ENCODE results near the gene CBX5.

The CBX5 gene

GRCh38 chr12:54265364-54265812 lies 14.5 kb downstream of the CBX5 start:
- no peak overlapping the region for H3K27ac Mint-ChIP-seq
- H3K4me3 Mint-ChIP-seq, result no peak overlapping the region
- H3K27me3 Mint-ChIP-seq, result no peaks in the 10 kb centered on the region
- H3K4me1 Mint-ChIP-seq (ENCODE audit: low read depth), result peaks cover 20% of the 10 kb centered on the region
- H3K36me3 Mint-ChIP-seq (ENCODE audit: low read depth), result no peaks in the 10 kb centered on the region
- intact Hi-C loops (cut with micrococcal nuclease), result no loop called here
- no peaks in the 10 kb centered on the region for H3K9me3 Mint-ChIP-seq

GRCh38 chr12:54262403-54262925 lies 17.5 kb downstream of the CBX5 start:
- Mint-ChIP-seq H3K4me3 (no peak overlapping the region), H3K27me3 (no peaks in the 10 kb centered on the region), H3K4me1 (ENCODE audit: low read depth) (peaks cover 33% of the 10 kb centered on the region), H3K9me3 (no peaks in the 10 kb centered on the region), H3K36me3 (ENCODE audit: low read depth) (peaks cover 3% of the 10 kb centered on the region), H3K27ac (peak overlapping the region; percentile 49)
- intact Hi-C loops (cut with micrococcal nuclease), result no loop called here

- Mint-ChIP-seq H3K27me3 (no peaks in the 10 kb centered on the region), H3K4me3 (no peak overlapping the region), H3K36me3 (ENCODE audit: low read depth) (peaks cover 8% of the 10 kb centered on the region), H3K4me1 (ENCODE audit: low read depth) (peaks cover 37% of the 10 kb centered on the region), H3K9me3 (no peaks in the 10 kb centered on the region), H3K27ac (peak overlapping the region; percentile 49)
- intact Hi-C loops (cut with micrococcal nuclease), result no loop called here
These were observed 18.0 kb downstream of the CBX5 start for GRCh38 chr12:54261815-54262402.

GRCh38 chr12:54259194-54260011 lies 20.5 kb downstream of the CBX5 start:
- intact Hi-C loops (cut with micrococcal nuclease), result no loop called here
- H3K9me3 Mint-ChIP-seq, result no peaks in the 10 kb centered on the region
- no peak overlapping the region for H3K4me3 Mint-ChIP-seq
- H3K4me1 Mint-ChIP-seq (ENCODE audit: low read depth), result peaks cover 37% of the 10 kb centered on the region
- H3K27ac Mint-ChIP-seq, result no peak overlapping the region
- no peaks in the 10 kb centered on the region for H3K27me3 Mint-ChIP-seq
- peaks cover 31% of the 10 kb centered on the region for H3K36me3 Mint-ChIP-seq (ENCODE audit: low read depth)

GRCh38 chr12:54258201-54258681 lies 21.7 kb downstream of the CBX5 start:
- Mint-ChIP-seq H3K27ac (no peak overlapping the region), H3K27me3 (no peaks in the 10 kb centered on the region), H3K9me3 (no peaks in the 10 kb centered on the region), H3K4me3 (no peak overlapping the region), H3K36me3 (ENCODE audit: low read depth) (peaks cover 39% of the 10 kb centered on the region), H3K4me1 (ENCODE audit: low read depth) (peaks cover 37% of the 10 kb centered on the region)
- intact Hi-C loops (cut with micrococcal nuclease), result no loop called here

GRCh38 chr12:54257332-54257731 lies 22.6 kb downstream of the CBX5 start:
- Mint-ChIP-seq H3K4me1 (ENCODE audit: low read depth) (peaks cover 33% of the 10 kb centered on the region), H3K4me3 (no peak overlapping the region), H3K27me3 (no peaks in the 10 kb centered on the region), H3K9me3 (no peaks in the 10 kb centered on the region), H3K27ac (peak overlapping the region; percentile 53), H3K36me3 (ENCODE audit: low read depth) (peaks cover 47% of the 10 kb centered on the region)
- intact Hi-C loops (cut with micrococcal nuclease), result no loop called here

GRCh38 chr12:54253240-54253639 lies 26.7 kb downstream of the CBX5 start:
- intact Hi-C loops (cut with micrococcal nuclease), result no loop called here
- Mint-ChIP-seq H3K4me3 (no peak overlapping the region), H3K36me3 (ENCODE audit: low read depth) (peaks cover 69% of the 10 kb centered on the region), H3K27ac (no peak overlapping the region), H3K9me3 (no peaks in the 10 kb centered on the region), H3K27me3 (no peaks in the 10 kb centered on the region), H3K4me1 (ENCODE audit: low read depth) (peaks cover 18% of the 10 kb centered on the region)

- Mint-ChIP-seq H3K27ac (peak overlapping the region; percentile 64), H3K36me3 (ENCODE audit: low read depth) (peaks cover 74% of the 10 kb centered on the region), H3K4me3 (no peak overlapping the region), H3K4me1 (ENCODE audit: low read depth) (peaks cover 8% of the 10 kb centered on the region), H3K9me3 (no peaks in the 10 kb centered on the region), H3K27me3 (no peaks in the 10 kb centered on the region)
- intact Hi-C loops (cut with micrococcal nuclease), result loop anchor here (1.0 kb wide), 1 partner anchor 28 kb away; no protein-coding TSS in a partner anchor
These were observed 28.1 kb downstream of the CBX5 start for GRCh38 chr12:54251667-54252284.

GRCh38 chr12:54249489-54249888 lies 30.4 kb downstream of the CBX5 start:
- Mint-ChIP-seq H3K4me1 (ENCODE audit: low read depth) (peaks cover 8% of the 10 kb centered on the region), H3K9me3 (no peaks in the 10 kb centered on the region), H3K27ac (no peak overlapping the region), H3K4me3 (no peak overlapping the region), H3K27me3 (no peaks in the 10 kb centered on the region), H3K36me3 (ENCODE audit: low read depth) (peaks cover 72% of the 10 kb centered on the region)
- intact Hi-C loops (cut with micrococcal nuclease), result no loop called here

- intact Hi-C loops (cut with micrococcal nuclease), result no loop called here
- Mint-ChIP-seq H3K27me3 (no peaks in the 10 kb centered on the region), H3K9me3 (no peaks in the 10 kb centered on the region), H3K4me3 (no peak overlapping the region), H3K27ac (no peak overlapping the region), H3K36me3 (ENCODE audit: low read depth) (peaks cover 72% of the 10 kb centered on the region), H3K4me1 (ENCODE audit: low read depth) (peaks cover 4% of the 10 kb centered on the region)
These were observed 33.8 kb downstream of the CBX5 start for GRCh38 chr12:54246011-54246641.

- Mint-ChIP-seq H3K4me3 (no peak overlapping the region), H3K27ac (no peak overlapping the region)
These were observed 38.8 kb downstream of the CBX5 start for GRCh38 chr12:54240971-54241588.

GRCh38 chr12:54240129-54240528 lies 39.8 kb downstream of the CBX5 start:
- Mint-ChIP-seq H3K27me3 (no peaks in the 10 kb centered on the region), H3K9me3 (no peaks in the 10 kb centered on the region), H3K27ac (no peak overlapping the region), H3K4me1 (ENCODE audit: low read depth) (peaks cover 5% of the 10 kb centered on the region), H3K4me3 (no peak overlapping the region), H3K36me3 (ENCODE audit: low read depth) (peaks cover 57% of the 10 kb centered on the region)
- intact Hi-C loops (cut with micrococcal nuclease), result no loop called here

More at GRCh38 chr12:54240971-54241588, 38.8 kb downstream of the CBX5 start:
- no peaks in the 10 kb centered on the region for H3K9me3 Mint-ChIP-seq
- H3K27me3 Mint-ChIP-seq, result no peaks in the 10 kb centered on the region
- H3K36me3 Mint-ChIP-seq (ENCODE audit: low read depth), result peaks cover 60% of the 10 kb centered on the region
- peaks cover 5% of the 10 kb centered on the region for H3K4me1 Mint-ChIP-seq (ENCODE audit: low read depth)
- intact Hi-C loops (cut with micrococcal nuclease), result no loop called here

- intact Hi-C loops (cut with micrococcal nuclease), result no loop called here
- Mint-ChIP-seq H3K9me3 (no peaks in the 10 kb centered on the region), H3K27me3 (no peaks in the 10 kb centered on the region), H3K27ac (no peak overlapping the region), H3K36me3 (ENCODE audit: low read depth) (peaks cover 52% of the 10 kb centered on the region), H3K4me1 (ENCODE audit: low read depth) (peaks cover 5% of the 10 kb centered on the region), H3K4me3 (no peak overlapping the region)
These were observed 40.3 kb downstream of the CBX5 start for GRCh38 chr12:54239620-54240019.

Data from dendritic cell treated with granulocyte-macrophage colony-stimulating factor and Interleukin-4, amounts not matched to agents 40 ng/mL and 50 ng/mL, for 4 days (primary cell).